ENCODE measurements around the gene CAPNS1.

The CAPNS1 gene

GRCh38 chr19:36093146-36093662 is 46.7 kb upstream of the CAPNS1 start:
- Histone ChIP-seq H3K36me3 (ENCODE audit: low read length) (no peaks in the 10 kb centered on the region; the same call in 1 of the 2 replicates), H3F3A (ENCODE audit: insufficient read depth) (no peaks in the 10 kb centered on the region), H3K27ac (ENCODE audit: low read depth, low read length) (no peak overlapping the region)

DNA sequence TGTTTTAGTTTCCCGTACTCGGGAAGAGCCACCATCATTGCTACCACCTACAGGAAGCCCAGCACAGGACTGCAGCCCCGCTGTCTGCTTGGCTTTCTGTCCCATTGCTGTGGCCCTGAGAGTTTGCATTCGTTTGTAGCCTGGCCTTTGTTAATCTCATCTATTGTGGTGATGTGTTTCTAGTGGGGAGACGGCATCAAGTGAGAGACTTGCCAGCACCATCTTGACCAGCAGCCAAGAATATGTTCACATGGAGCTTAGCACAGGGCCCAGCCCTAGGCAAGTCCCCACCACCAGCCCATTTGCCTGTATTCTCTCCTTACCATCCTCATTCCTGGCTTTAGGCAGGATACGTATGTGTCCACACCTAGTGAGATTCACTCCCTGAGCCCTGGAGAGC is 46.2 kb upstream of the CAPNS1 start:
- no peaks in the 10 kb centered on the region for H3K79me2 ChIP-seq (ENCODE audit: insufficient read depth, low read length)
- H3K9me3 ChIP-seq (ENCODE audit: insufficient read depth, low read length): no peaks in the 10 kb centered on the region
- H3K4me3 ChIP-seq (ENCODE audit: insufficient read depth, low read length, poor library complexity, severe bottlenecking): no peak overlapping the region
- H3K27ac ChIP-seq (ENCODE audit: low read depth, low read length): no peak overlapping the region
- no peaks in the 10 kb centered on the region; the same call in 1 of the 2 replicates for H3K36me3 ChIP-seq (ENCODE audit: low read length)
- no peak overlapping the region for H2AFZ ChIP-seq (ENCODE audit: low read depth, low read length, severe bottlenecking)
- H3K27me3 ChIP-seq (ENCODE audit: low read length): no peaks in the 10 kb centered on the region
- H3K9ac ChIP-seq (ENCODE audit: low read length): no peak overlapping the region
- TF ChIP-seq EZH2phosphoT487 (conservative IDR thresholded peaks at IDR 0.05; ENCODE audit: low read length): no peak
- TF ChIP-seq, protein P1, sequence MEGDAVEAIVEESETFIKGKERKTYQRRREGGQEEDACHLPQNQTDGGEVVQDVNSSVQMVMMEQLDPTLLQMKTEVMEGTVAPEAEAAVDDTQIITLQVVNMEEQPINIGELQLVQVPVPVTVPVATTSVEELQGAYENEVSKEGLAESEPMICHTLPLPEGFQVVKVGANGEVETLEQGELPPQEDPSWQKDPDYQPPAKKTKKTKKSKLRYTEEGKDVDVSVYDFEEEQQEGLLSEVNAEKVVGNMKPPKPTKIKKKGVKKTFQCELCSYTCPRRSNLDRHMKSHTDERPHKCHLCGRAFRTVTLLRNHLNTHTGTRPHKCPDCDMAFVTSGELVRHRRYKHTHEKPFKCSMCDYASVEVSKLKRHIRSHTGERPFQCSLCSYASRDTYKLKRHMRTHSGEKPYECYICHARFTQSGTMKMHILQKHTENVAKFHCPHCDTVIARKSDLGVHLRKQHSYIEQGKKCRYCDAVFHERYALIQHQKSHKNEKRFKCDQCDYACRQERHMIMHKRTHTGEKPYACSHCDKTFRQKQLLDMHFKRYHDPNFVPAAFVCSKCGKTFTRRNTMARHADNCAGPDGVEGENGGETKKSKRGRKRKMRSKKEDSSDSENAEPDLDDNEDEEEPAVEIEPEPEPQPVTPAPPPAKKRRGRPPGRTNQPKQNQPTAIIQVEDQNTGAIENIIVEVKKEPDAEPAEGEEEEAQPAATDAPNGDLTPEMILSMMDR (IDR thresholded peaks at IDR 0.05; ENCODE audit: insufficient read depth, low read length, poor library complexity, severe bottlenecking): no peak
- H4K20me1 ChIP-seq (ENCODE audit: low read depth, low read length): no peaks in the 10 kb centered on the region
- H3F3A ChIP-seq (ENCODE audit: insufficient read depth): no peaks in the 10 kb centered on the region
- H3K4me2 ChIP-seq (ENCODE audit: low read depth, low read length, poor library complexity, severe bottlenecking): no peak overlapping the region
- H3K9me2 ChIP-seq (replicated peaks; ENCODE audit: insufficient read depth, low read length): no peaks in the 10 kb centered on the region

More at GRCh38 chr19:36093146-36093662, 46.7 kb upstream of the CAPNS1 start:
- no peak for TF ChIP-seq EZH2phosphoT487 (conservative IDR thresholded peaks at IDR 0.05; ENCODE audit: low read length)
- TF ChIP-seq, protein P1 (IDR thresholded peaks at IDR 0.05; ENCODE audit: insufficient read depth, low read length, poor library complexity, severe bottlenecking): no peak
- no peaks in the 10 kb centered on the region for H4K20me1 ChIP-seq (ENCODE audit: low read depth, low read length)
- no peak overlapping the region for H3K4me2 ChIP-seq (ENCODE audit: low read depth, low read length, poor library complexity, severe bottlenecking)
- H3K9me2 ChIP-seq (replicated peaks; ENCODE audit: insufficient read depth, low read length): no peaks in the 10 kb centered on the region
- H3K4me3 ChIP-seq (ENCODE audit: insufficient read depth, low read length, poor library complexity, severe bottlenecking): no peak overlapping the region
- no peak overlapping the region for H3K9ac ChIP-seq (ENCODE audit: low read length)
- H2AFZ ChIP-seq (ENCODE audit: low read depth, low read length, severe bottlenecking): no peak overlapping the region
- no peaks in the 10 kb centered on the region for H3K79me2 ChIP-seq (ENCODE audit: insufficient read depth, low read length)
- H3K27me3 ChIP-seq (ENCODE audit: low read length): no peaks in the 10 kb centered on the region
- H3K9me3 ChIP-seq (ENCODE audit: insufficient read depth, low read length): no peaks in the 10 kb centered on the region

- H3K4me2 ChIP-seq (ENCODE audit: low read depth, low read length, poor library complexity, severe bottlenecking): no peak overlapping the region
- H3K9ac ChIP-seq (ENCODE audit: low read length): no peak overlapping the region
- H4K20me1 ChIP-seq (ENCODE audit: low read depth, low read length): no peaks in the 10 kb centered on the region
- H3F3A ChIP-seq (ENCODE audit: insufficient read depth): no peaks in the 10 kb centered on the region
- no peaks in the 10 kb centered on the region for H3K27me3 ChIP-seq (ENCODE audit: low read length)
- H2AFZ ChIP-seq (ENCODE audit: low read depth, low read length, severe bottlenecking): no peak overlapping the region
- H3K9me3 ChIP-seq (ENCODE audit: insufficient read depth, low read length): no peaks in the 10 kb centered on the region
- H3K36me3 ChIP-seq (ENCODE audit: low read length): no peaks in the 10 kb centered on the region; the same call in 1 of the 2 replicates
- TF ChIP-seq, protein P1 (IDR thresholded peaks at IDR 0.05; ENCODE audit: insufficient read depth, low read length, poor library complexity, severe bottlenecking): no peak
- no peak for TF ChIP-seq EZH2phosphoT487 (conservative IDR thresholded peaks at IDR 0.05; ENCODE audit: low read length)
- H3K9me2 ChIP-seq (replicated peaks; ENCODE audit: insufficient read depth, low read length): no peaks in the 10 kb centered on the region
- no peaks in the 10 kb centered on the region for H3K79me2 ChIP-seq (ENCODE audit: insufficient read depth, low read length)
- no peak overlapping the region for H3K4me3 ChIP-seq (ENCODE audit: insufficient read depth, low read length, poor library complexity, severe bottlenecking)
- no peak overlapping the region for H3K27ac ChIP-seq (ENCODE audit: low read depth, low read length)
Measured at GRCh38 chr19:36097036-36097435, 42.8 kb upstream of the CAPNS1 start.
